ENCODE data around the gene FAM13A.

DNA sequence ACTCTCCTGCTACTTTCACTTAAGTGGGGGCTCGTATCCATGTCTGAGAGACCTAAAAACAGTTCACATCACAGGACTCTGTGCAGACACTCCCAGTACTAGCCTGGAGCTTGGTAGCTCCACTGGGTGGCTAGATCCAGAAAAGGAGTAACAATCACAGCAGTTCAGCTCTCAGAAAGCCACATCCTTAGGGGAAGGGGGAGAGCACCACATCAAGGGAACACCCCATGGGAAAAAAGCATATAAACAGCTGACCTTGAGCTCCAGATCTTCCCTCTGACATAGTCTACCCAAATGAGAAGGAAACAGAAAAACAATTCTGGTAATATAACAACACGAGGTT is 175.8 kb downstream of the FAM13A start:
- no peak for TF ChIP-seq REST (IDR thresholded peaks at IDR 0.05; ENCODE audit: low read depth, low read length)
- no peak for TF ChIP-seq CEBPB (IDR thresholded peaks at IDR 0.05; ENCODE audit: borderline replicate concordance in 1 of 2, low read depth in 2 of 2, low read length in 2 of 2)
- no peak for TF ChIP-seq YBX1 (IDR thresholded peaks at IDR 0.05)
- TF ChIP-seq SUZ12 (IDR thresholded peaks at IDR 0.05; ENCODE audit: unreplicated experiment) = no peak
- TF ChIP-seq, protein P1, sequence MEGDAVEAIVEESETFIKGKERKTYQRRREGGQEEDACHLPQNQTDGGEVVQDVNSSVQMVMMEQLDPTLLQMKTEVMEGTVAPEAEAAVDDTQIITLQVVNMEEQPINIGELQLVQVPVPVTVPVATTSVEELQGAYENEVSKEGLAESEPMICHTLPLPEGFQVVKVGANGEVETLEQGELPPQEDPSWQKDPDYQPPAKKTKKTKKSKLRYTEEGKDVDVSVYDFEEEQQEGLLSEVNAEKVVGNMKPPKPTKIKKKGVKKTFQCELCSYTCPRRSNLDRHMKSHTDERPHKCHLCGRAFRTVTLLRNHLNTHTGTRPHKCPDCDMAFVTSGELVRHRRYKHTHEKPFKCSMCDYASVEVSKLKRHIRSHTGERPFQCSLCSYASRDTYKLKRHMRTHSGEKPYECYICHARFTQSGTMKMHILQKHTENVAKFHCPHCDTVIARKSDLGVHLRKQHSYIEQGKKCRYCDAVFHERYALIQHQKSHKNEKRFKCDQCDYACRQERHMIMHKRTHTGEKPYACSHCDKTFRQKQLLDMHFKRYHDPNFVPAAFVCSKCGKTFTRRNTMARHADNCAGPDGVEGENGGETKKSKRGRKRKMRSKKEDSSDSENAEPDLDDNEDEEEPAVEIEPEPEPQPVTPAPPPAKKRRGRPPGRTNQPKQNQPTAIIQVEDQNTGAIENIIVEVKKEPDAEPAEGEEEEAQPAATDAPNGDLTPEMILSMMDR (IDR thresholded peaks at IDR 0.05 in 2 of 3, conservative IDR thresholded peaks at IDR 0.05 in 1 of 3; ENCODE audit: control insufficient read depth in 2 of 3, extremely low read depth in 1 of 3, insufficient read depth in 1 of 3, low read depth in 3 of 3, low read length in 3 of 3) = no peak
- TF ChIP-seq PAX5 (IDR thresholded peaks at IDR 0.05; ENCODE audit: borderline replicate concordance, low read depth, low read length) = no peak
- no peak for TF ChIP-seq ZNF384 (IDR thresholded peaks at IDR 0.05; ENCODE audit: borderline replicate concordance, low read depth, low read length)
- TF ChIP-seq RAD21 (IDR thresholded peaks at IDR 0.05; ENCODE audit: insufficient read depth, low read depth, low read length) = no peak
- TF ChIP-seq MYC (IDR thresholded peaks at IDR 0.05; ENCODE audit: insufficient read depth, insufficient read length, insufficient replicate concordance, low read length, severe bottlenecking) = no peak
- no peak for TF ChIP-seq SIN3A (IDR thresholded peaks at IDR 0.05; ENCODE audit: low read depth, low read length)
- no peak for TF ChIP-seq NFYB (IDR thresholded peaks at IDR 0.05; ENCODE audit: insufficient read depth, low read depth, low read length)
- no peak for TF ChIP-seq IKZF1 (conservative IDR thresholded peaks at IDR 0.05)

All from GM12878 (cell line).